AG08395 (cell line): ENCODE results near the gene LAMA1.
"Not testable (repeated sequence)": the region's sequence is repeated elsewhere in the genome, so short reads cannot be mapped to it uniquely, and the experiment has no call there.

Experiments used
- DNase-seq: peaks from one replicate; pipeline ENCODE4 v3.0.0; 2012; ENCODE audit warnings: mixed read lengths, low spot score

The LAMA1 gene

GRCh38 chr18:6949800-6950586, 167.6 kb downstream of the LAMA1 start:
- DNase-seq: no peak

- DNase-seq: no peak
Observed at GRCh38 chr18:6948281-6949055, 169.1 kb downstream of the LAMA1 start.

GRCh38 chr18:6947338-6948030, 170.1 kb downstream of the LAMA1 start:
- DNase-seq: no peak

GRCh38 chr18:6943143-6943542, 174.5 kb downstream of the LAMA1 start:
- DNase-seq: no peak

- DNase-seq: no peak
Observed at GRCh38 chr18:6942742-6943141, 174.9 kb downstream of the LAMA1 start.

- DNase-seq: no peak
Observed at GRCh38 chr18:6941996-6942395, 175.6 kb downstream of the LAMA1 start.

- DNase-seq: no peak
Observed at GRCh38 chr18:6940451-6940850, 177.1 kb downstream of the LAMA1 start.

GRCh38 chr18:6939972-6940371, 177.6 kb downstream of the LAMA1 start:
- DNase-seq: no peak

GRCh38 chr18:6938403-6938802, 179.2 kb downstream of the LAMA1 start:
- not testable (repeated sequence) for DNase-seq

- no peak for DNase-seq
Observed at GRCh38 chr18:6938003-6938402, 179.6 kb downstream of the LAMA1 start.

- DNase-seq: no peak
Observed at GRCh38 chr18:6934859-6935258, 182.7 kb downstream of the LAMA1 start.

- no peak for DNase-seq
Observed at GRCh38 chr18:6929370-6930102, 188.1 kb downstream of the LAMA1 start.

GRCh38 chr18:6928359-6928758, 189.2 kb downstream of the LAMA1 start:
- DNase-seq: no peak

GRCh38 chr18:6927153-6927552, 190.4 kb downstream of the LAMA1 start:
- no peak for DNase-seq

GRCh38 chr18:6923220-6923619, 194.4 kb downstream of the LAMA1 start:
- DNase-seq: no peak

GRCh38 chr18:6921571-6921970, 196.0 kb downstream of the LAMA1 start:
- DNase-seq: no peak

- peak; percentile 61 for DNase-seq
Observed at GRCh38 chr18:6920099-6920955, 197.3 kb downstream of the LAMA1 start.

GRCh38 chr18:6917072-6917471, 200.5 kb downstream of the LAMA1 start:
- DNase-seq: no peak

- DNase-seq: no peak
Observed at GRCh38 chr18:6901286-6901926, 216.2 kb downstream of the LAMA1 start.

- DNase-seq: no peak
Observed at GRCh38 chr18:6891788-6892187, 225.8 kb downstream of the LAMA1 start.
